ENCODE results near the gene TFCP2.

Gene TFCP2

DNA sequence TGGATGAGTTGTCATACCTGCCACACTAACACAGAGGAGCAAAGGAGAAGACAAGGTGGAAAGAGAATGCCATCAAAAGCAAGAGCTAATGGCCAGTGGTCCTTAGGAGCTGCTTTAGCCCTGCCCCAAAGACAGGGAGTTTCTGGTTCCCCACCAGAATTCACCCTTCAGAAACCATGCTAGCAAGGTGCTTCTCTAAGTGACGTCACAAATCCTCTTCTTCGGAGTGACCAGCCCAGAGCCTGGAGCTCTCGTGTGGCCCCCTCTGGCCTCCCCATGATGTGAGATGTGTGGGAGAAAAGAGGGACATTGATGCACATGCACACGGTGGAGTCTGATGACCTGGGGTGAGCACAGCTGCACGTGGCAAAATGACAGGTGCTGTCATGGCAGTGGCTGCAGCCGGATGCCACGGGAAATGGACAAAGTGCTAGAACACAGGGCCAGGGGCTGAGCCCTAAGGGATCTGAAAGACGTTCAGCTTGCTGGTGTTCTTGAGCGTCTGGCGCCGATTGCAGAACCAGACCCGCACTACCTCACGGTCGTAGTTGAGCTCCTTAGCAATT, 16.9 kb upstream of the TFCP2 start:
- TF ChIP-seq, protein P1, sequence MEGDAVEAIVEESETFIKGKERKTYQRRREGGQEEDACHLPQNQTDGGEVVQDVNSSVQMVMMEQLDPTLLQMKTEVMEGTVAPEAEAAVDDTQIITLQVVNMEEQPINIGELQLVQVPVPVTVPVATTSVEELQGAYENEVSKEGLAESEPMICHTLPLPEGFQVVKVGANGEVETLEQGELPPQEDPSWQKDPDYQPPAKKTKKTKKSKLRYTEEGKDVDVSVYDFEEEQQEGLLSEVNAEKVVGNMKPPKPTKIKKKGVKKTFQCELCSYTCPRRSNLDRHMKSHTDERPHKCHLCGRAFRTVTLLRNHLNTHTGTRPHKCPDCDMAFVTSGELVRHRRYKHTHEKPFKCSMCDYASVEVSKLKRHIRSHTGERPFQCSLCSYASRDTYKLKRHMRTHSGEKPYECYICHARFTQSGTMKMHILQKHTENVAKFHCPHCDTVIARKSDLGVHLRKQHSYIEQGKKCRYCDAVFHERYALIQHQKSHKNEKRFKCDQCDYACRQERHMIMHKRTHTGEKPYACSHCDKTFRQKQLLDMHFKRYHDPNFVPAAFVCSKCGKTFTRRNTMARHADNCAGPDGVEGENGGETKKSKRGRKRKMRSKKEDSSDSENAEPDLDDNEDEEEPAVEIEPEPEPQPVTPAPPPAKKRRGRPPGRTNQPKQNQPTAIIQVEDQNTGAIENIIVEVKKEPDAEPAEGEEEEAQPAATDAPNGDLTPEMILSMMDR (conservative IDR thresholded peaks at IDR 0.05; ENCODE audit: control insufficient read depth, insufficient read depth, low read depth, low read length), result no peak
- DNase-seq (ENCODE audit: low read depth), result no peak

DNA sequence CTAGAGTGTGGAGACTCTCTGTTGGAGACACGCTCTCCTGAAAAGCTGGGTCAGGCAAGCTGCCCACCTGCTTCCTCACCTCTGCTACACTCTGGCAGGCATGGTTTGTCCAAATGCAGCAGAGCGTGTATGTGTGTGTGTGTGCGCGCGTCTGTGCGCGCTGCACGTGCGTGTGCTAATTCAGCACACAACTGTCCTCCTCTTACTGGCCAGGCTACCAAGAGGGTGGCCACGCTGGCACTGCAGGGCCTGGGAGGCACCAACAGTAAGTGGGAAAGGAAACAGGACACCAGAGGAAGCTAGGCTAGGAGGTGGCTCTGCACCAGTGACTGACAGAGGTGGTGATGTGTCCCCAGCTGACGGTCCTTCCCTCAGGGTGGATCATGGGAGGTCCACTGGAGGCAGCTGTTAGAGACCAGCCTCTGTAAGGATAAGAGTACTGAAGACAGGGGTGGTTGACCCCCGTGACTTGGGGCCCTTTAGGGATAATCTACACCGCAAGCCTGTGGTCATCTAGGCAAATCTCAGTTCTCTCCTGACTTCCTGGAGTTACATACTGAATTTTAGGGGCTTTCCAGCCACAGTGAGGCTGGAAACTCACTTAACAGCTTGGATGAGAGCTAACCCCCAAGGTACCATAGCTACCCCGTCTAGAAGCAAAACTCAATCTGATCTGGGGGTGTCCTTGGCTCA, 15.6 kb upstream of the TFCP2 start:
- H3K4me3 ChIP-seq (ENCODE audit: control insufficient read depth, low read depth, low read length), result no peak overlapping the region
- TF ChIP-seq, protein P1 (conservative IDR thresholded peaks at IDR 0.05; ENCODE audit: control insufficient read depth, insufficient read depth, low read depth, low read length), result no peak

More for the DNA sequence above, 16.9 kb upstream of the TFCP2 start:
- H3K4me3 ChIP-seq (ENCODE audit: control insufficient read depth, low read depth, low read length), result no peak overlapping the region

DNA sequence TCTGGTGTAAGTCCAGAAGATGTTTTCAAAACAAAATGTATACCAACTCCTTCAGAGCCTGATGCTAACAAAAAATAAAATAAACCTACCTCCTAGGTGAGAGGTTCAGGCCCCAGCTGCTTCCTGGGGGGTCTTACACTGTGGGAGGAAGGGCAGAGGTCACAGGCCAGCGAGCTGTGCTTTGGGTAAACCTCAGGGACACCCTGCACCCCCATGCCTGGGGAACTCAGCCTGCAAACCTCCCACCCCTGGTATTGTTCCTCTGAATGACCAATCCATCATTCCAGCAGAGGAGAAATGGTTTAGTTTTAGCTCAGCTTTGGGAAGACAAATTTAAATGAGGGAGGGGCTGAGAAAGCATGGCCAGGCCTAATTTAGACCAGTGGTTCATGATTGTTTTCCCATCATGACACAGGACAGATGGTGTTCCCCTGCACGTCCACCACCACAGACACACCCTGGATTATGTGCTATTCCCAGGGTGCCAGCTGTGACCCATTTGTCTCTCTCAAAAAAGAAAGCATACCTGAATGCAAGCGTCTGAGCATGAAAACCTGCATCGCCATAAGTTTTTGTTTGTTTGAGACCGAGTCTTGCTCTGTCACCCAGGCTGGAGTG, 14.5 kb upstream of the TFCP2 start:
- H3K4me3 ChIP-seq (ENCODE audit: control insufficient read depth, low read depth, low read length), result no peak overlapping the region
- DNase-seq (ENCODE audit: low read depth), result no peak
- TF ChIP-seq, protein P1 (conservative IDR thresholded peaks at IDR 0.05; ENCODE audit: control insufficient read depth, insufficient read depth, low read depth, low read length), result no peak

More for the DNA sequence above, 15.6 kb upstream of the TFCP2 start:
- no peak for DNase-seq (ENCODE audit: low read depth)

DNA sequence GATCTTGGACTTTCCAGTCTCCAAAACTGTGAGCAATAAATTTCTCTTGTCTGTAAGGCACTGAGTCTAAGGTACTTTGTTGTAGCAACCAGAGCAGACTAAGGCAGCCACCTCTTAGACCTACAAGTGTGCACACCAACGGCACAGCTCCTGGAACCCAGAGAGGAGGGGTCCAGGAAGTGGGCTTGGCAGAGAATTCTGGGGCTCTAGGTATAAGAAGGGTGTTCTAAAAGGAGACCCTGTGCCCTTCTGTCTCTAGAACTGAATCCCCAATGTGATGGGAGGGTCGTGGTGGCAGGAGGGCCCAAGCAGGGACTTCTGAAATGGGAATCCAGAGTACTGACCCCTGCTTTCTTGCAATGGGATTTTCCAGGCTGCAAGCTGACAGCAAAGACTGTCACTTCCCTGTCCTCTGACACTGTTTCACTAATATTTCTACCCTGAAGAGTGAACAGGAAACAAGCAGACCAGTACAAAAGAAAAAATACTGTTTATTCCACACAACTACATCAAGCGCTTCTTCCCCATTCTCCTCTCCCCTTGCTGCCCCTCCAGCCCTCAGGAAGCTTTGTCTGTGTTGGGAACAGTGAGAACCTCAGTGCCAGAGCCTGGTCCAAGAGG, 13.6 kb upstream of the TFCP2 start:
- no peak for DNase-seq (ENCODE audit: low read depth)
- no peak overlapping the region for H3K4me3 ChIP-seq (ENCODE audit: control insufficient read depth, low read depth, low read length)
- TF ChIP-seq, protein P1 (conservative IDR thresholded peaks at IDR 0.05; ENCODE audit: control insufficient read depth, insufficient read depth, low read depth, low read length), result no peak

DNA sequence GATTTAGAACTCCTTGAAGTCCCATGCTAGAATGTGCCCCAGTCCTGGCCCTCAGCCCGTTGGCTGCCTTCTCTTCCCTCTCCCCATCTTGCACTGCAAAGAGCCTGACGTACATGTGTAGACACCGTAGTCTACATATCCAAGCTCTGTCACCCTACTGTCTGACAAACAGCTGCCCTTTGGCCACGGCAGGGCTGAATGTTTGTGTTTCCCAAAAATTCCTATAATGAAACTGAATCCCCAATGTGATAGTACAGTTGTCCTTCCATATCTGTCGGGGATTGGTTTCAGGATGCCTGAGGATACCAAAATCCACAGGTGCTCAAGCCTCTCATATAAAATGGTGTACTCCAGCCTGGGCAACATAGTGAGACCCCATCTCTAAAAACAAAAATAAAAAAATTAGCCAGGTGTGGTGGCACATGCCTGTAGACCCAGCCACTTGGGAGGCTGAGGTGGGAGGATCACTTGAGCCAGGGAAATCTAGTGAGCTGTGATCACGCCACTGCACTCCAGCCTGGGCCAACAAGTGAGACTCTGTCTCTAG, 12.3 kb upstream of the TFCP2 start:
- no peak for DNase-seq (ENCODE audit: low read depth)
- TF ChIP-seq, protein P1 (conservative IDR thresholded peaks at IDR 0.05; ENCODE audit: control insufficient read depth, insufficient read depth, low read depth, low read length), result no peak
- H3K4me3 ChIP-seq (ENCODE audit: control insufficient read depth, low read depth, low read length), result no peak overlapping the region

DNA sequence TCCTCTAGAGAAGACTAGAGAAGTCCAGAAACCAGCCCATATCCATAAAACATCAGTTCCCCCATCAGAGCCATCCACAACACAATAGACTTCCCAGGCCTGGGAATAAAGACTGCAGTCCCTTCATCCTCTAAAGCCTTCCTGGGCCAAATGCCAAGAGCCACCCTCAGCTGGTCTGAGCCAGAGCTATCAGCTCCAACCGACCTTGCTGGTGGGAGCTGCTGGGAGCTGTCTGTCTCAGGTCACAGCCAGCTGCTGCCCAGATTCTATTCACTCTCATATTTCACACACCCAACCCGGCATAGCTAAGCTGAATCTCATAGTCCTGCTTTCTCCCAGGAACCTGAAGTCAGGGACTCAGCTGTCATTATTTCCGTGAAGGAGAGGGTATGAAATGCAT, 10.9 kb upstream of the TFCP2 start:
- TF ChIP-seq, protein P1 (conservative IDR thresholded peaks at IDR 0.05; ENCODE audit: control insufficient read depth, insufficient read depth, low read depth, low read length), result no peak
- no peak overlapping the region for H3K4me3 ChIP-seq (ENCODE audit: control insufficient read depth, low read depth, low read length)
- DNase-seq (ENCODE audit: low read depth), result peak; percentile 14
